ENCODE data around the gene MYLK.

Gene MYLK

DNA sequence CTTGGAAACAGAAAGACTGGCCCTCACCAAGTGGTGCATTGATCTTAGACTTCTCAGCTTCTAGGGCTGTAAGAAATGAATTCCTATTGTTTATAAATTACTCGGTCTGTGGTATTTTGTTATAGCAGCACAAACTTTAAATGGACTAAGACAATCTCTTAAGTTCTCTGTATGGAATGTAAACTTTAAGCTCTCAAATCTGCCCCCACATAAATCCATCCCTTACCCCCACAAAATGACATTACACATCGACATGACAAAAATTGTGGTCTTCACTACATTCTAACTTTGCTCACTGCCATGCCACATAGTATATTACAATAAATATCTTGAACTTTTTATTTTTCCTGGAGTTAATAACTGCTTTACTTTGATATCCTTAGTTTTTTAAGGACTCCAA is 121.3 kb downstream of the MYLK start:
- H3K4me3 ChIP-seq (ENCODE audit: low read length): no peak overlapping the region
- TF ChIP-seq, protein P1, sequence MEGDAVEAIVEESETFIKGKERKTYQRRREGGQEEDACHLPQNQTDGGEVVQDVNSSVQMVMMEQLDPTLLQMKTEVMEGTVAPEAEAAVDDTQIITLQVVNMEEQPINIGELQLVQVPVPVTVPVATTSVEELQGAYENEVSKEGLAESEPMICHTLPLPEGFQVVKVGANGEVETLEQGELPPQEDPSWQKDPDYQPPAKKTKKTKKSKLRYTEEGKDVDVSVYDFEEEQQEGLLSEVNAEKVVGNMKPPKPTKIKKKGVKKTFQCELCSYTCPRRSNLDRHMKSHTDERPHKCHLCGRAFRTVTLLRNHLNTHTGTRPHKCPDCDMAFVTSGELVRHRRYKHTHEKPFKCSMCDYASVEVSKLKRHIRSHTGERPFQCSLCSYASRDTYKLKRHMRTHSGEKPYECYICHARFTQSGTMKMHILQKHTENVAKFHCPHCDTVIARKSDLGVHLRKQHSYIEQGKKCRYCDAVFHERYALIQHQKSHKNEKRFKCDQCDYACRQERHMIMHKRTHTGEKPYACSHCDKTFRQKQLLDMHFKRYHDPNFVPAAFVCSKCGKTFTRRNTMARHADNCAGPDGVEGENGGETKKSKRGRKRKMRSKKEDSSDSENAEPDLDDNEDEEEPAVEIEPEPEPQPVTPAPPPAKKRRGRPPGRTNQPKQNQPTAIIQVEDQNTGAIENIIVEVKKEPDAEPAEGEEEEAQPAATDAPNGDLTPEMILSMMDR (conservative IDR thresholded peaks at IDR 0.05; ENCODE audit: low read length): no peak
- DNase-seq (ENCODE audit: low read depth): no peak

DNA sequence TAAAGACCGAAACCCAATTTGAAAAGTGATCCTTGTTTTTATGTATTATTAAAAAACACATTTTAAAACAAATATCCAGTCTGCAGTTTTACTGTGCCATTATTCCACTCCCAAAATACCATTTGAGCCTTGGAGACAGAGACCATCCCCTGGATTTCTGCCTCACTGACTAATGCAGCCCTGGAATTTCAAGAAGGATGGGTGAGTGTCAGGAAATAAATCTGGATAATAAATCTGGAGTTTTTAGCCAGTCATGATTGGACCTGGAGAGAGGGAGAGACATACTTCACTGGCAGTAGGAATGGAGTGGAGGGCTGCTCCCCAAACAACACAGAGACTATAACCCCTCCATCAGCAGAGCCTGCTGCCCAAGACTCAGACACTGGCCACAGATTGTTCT is 123.3 kb downstream of the MYLK start:
- TF ChIP-seq, protein P1 (conservative IDR thresholded peaks at IDR 0.05; ENCODE audit: low read length): no peak
- no peak for DNase-seq (ENCODE audit: low read depth)
- H3K4me3 ChIP-seq (ENCODE audit: low read length): no peak overlapping the region

DNA sequence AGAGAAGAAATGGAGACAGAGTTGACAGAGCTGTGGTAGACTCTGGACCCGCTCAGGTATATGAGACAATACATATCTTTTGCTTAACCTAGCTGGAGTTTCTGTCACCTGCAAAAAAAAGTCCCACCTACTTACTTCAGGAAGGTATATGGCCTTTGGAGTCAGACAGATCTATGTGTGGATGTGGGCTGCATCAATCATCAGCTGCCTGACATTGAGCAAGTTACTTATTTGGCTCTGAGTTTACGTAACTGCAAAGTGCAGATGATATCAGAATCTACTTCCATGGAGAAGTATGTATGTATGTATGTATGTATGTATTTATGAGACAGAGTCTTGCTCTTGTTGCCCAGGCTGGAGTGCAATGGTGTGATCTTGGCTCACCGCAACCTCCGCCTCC is 124.3 kb downstream of the MYLK start:
- no peak for DNase-seq (ENCODE audit: low read depth)
- TF ChIP-seq, protein P1 (conservative IDR thresholded peaks at IDR 0.05; ENCODE audit: low read length): no peak
- no peak overlapping the region for H3K4me3 ChIP-seq (ENCODE audit: low read length)

DNA sequence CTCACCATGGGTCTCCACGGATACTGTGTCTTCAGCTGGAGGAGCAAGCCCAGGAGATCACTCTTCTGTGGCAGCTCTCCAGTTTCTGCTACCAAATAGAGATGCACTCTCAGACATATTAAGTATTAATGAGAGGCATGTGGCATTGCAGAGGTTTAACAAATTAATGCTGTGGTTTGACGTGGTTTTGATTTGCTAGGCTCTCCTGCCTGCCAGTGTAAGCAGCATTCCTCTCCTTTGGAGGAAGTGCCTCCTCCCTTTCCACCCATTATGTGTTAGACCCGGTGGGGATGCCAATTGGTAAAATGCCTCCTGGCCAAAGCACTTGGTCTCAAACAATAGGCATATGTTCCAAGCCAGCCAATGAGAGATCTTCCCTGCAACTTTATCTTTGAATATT is 124.8 kb downstream of the MYLK start:
- TF ChIP-seq, protein P1 (conservative IDR thresholded peaks at IDR 0.05; ENCODE audit: low read length): no peak
- DNase-seq (ENCODE audit: low read depth): peak; percentile 92
- H3K4me3 ChIP-seq (ENCODE audit: low read length): no peak overlapping the region

DNA sequence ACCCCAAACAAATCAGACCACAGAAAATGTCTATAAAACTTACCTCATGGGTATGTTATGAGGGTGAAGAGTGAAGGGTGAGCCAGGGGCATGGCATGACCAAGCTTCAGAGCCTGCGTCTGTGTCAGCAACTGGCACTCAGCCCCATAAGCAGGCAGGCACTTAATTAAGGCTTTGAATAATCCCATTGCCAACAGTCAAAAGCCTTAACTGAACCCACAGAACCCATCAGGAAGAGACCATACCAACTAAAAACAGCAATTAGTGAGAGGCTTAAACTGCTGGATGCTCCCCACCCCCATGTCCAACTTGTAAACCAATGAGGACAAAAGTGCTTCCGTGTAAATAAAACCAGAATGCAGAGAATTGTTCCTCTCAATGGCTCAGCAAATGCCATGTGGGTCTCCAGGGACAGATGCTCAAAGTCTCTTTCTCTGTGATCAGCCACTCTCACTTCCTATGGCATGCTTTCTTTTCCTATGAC is 126.0 kb downstream of the MYLK start:
- TF ChIP-seq, protein P1 (conservative IDR thresholded peaks at IDR 0.05; ENCODE audit: low read length): no peak
- peak; percentile 97 for DNase-seq (ENCODE audit: low read depth)
- no peak overlapping the region for H3K4me3 ChIP-seq (ENCODE audit: low read length)

DNA sequence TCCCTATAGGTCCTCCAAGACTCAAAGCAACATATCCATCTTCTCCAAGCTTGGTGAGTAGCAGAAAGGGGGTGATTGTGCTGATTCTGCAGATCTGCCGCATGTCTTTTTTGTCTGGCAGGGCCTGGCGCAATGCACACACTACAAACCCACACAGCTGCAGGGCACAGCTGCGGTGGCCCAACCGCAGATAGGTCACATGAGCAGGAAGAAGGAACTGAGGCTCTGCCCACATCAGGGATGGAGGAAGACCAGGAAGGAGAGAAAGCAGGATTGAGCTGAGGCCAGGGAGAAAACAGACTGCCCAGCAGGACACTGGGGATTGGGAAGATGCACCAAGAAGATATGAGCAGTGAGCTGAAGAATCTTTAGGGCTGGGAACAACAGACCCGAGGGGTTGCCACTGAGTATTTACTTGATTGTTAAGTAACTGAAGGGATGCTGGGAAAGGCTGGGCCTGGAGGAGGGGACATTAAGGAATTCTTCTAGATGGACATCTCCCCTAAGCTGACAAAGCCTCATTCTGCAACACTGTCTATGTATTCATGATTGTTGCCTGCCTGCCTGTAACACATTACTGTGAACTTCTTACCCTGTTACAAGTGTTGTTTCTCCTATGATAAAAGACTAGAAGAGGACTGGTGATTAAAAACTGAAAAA is 126.7 kb downstream of the MYLK start:
- peak; percentile 70 for DNase-seq (ENCODE audit: low read depth)
- TF ChIP-seq, protein P1 (conservative IDR thresholded peaks at IDR 0.05; ENCODE audit: low read length): no peak
- no peak overlapping the region; the same call in 1 of the 2 replicates for H3K4me3 ChIP-seq (ENCODE audit: low read length)

DNA sequence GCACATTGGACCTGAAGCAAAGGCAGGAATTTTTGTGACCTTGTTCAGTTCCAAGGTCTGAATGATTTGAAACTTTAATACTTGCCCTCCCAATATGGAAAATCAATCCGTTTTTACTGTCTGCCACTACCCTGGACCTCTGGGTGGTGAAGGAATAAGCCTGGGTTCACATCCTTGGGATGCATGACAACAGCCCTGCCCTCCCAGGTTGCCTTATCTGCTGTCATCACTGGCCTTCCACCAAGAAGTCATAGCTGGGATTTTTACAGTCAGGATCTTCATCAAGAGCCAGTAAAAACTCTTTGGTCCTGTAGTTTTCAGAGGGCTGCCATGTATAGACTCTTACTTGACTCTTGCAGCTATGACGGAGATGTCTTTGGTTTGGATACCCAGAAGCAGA is 128.6 kb downstream of the MYLK start:
- DNase-seq (ENCODE audit: low read depth): peak; percentile 44
- TF ChIP-seq, protein P1 (conservative IDR thresholded peaks at IDR 0.05; ENCODE audit: low read length): no peak
- H3K4me3 ChIP-seq (ENCODE audit: low read length): no peak overlapping the region

All from AG10803 (cell line).